Stomach (tissue), 4 donors: ENCODE data around the gene GABRB3.

Experiments used
- POLR2A ChIP-seq, 4 donors: fragments of 450-650 bp; IDR thresholded peaks; one replicate each; pipeline ENCODE4 v1.6.1; 2016; ENCODE audit warnings: antibody characterized with exemption in 4 of 4, control low read depth in 2 of 4, mild to moderate bottlenecking in 1 of 4, moderate library complexity in 1 of 4
- TF ChIP-seq, protein P1 (sequence below), 7 experiments: fragments of 450-650 bp in 4 of 7; fragments of 200-600 bp in 3 of 7; sonication (generic) in 3 of 7; IDR thresholded peaks; one replicate each; pipeline ENCODE4 v1.5.1; 2016 to 2019; ENCODE audit warnings: antibody characterized with exemption in 7 of 7, control low read depth in 2 of 7, mild to moderate bottlenecking in 1 of 7

- TF ChIP-seq, protein P1, sequence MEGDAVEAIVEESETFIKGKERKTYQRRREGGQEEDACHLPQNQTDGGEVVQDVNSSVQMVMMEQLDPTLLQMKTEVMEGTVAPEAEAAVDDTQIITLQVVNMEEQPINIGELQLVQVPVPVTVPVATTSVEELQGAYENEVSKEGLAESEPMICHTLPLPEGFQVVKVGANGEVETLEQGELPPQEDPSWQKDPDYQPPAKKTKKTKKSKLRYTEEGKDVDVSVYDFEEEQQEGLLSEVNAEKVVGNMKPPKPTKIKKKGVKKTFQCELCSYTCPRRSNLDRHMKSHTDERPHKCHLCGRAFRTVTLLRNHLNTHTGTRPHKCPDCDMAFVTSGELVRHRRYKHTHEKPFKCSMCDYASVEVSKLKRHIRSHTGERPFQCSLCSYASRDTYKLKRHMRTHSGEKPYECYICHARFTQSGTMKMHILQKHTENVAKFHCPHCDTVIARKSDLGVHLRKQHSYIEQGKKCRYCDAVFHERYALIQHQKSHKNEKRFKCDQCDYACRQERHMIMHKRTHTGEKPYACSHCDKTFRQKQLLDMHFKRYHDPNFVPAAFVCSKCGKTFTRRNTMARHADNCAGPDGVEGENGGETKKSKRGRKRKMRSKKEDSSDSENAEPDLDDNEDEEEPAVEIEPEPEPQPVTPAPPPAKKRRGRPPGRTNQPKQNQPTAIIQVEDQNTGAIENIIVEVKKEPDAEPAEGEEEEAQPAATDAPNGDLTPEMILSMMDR (IDR thresholded peaks at IDR 0.05): no peak
- TF ChIP-seq POLR2A (IDR thresholded peaks at IDR 0.05): no peak
Measured at GRCh38 chr15:26550880-26551279, 222.0 kb downstream of the GABRB3 start.
